ENCODE data around the gene NABP2. TPM values are rescaled to one million over a fixed set of nuclear protein-coding genes. Genes with fewer than 3 reads are reported as not detected.

NABP2 gene
- total RNA-seq, 1 donor from 2014 or later = 27.9 TPM

GRCh38 chr12:56244494-56244893, 20.4 kb downstream of the NABP2 start:
- no peak for DNase-seq (ENCODE audit: low spot score)
- Histone ChIP-seq H3F3A (ENCODE audit: low read depth) (no peaks in the 10 kb centered on the region), H3K4me3 (no peak overlapping the region), H3K9me3 (ENCODE audit: low read depth) (no peaks in the 10 kb centered on the region), H2AFZ (replicated peaks) (no peak overlapping the region), H3K79me2 (ENCODE audit: low read depth) (no peaks in the 10 kb centered on the region), H3K27me3 (no peaks in the 10 kb centered on the region), H3K27ac (no peak overlapping the region), H3K9ac (no peak overlapping the region), H3K4me2 (no peak overlapping the region), H3K4me1 (no peaks in the 10 kb centered on the region), H3K36me3 (peaks cover 3% of the 10 kb centered on the region), H4K20me1 (ENCODE audit: low read depth) (no peaks in the 10 kb centered on the region)
- Mint-ChIP-seq H3K27me3 (ENCODE audit: insufficient read depth, low read depth) (peaks cover 2% of the 10 kb centered on the region), H3K4me1 (peaks cover 8% of the 10 kb centered on the region), H3K4me3 (peak overlapping the region; percentile 27), H3K9me3 (no peaks in the 10 kb centered on the region), H3K27ac (no peak overlapping the region), H3K36me3 (peaks cover 40% of the 10 kb centered on the region)
- TF ChIP-seq EZH2phosphoT487 (IDR thresholded peaks at IDR 0.05) (no peak), CTCF (IDR thresholded peaks at IDR 0.05) (no peak), EZH2 (IDR thresholded peaks at IDR 0.05) (no peak)

GRCh38 chr12:56247923-56248322, 23.8 kb downstream of the NABP2 start:
- Histone ChIP-seq H3K9ac (no peak overlapping the region), H3F3A (ENCODE audit: low read depth) (no peaks in the 10 kb centered on the region), H3K27me3 (no peaks in the 10 kb centered on the region), H3K79me2 (ENCODE audit: low read depth) (no peaks in the 10 kb centered on the region), H3K4me3 (no peak overlapping the region), H3K36me3 (no peaks in the 10 kb centered on the region), H4K20me1 (ENCODE audit: low read depth) (no peaks in the 10 kb centered on the region), H3K9me3 (ENCODE audit: low read depth) (no peaks in the 10 kb centered on the region), H3K4me2 (no peak overlapping the region), H3K4me1 (no peaks in the 10 kb centered on the region), H3K27ac (no peak overlapping the region), H2AFZ (replicated peaks) (no peak overlapping the region)
- Mint-ChIP-seq H3K4me3 (no peak overlapping the region), H3K27me3 (ENCODE audit: insufficient read depth, low read depth) (peaks cover 3% of the 10 kb centered on the region), H3K27ac (no peak overlapping the region), H3K4me1 (no peaks in the 10 kb centered on the region), H3K36me3 (peaks cover 30% of the 10 kb centered on the region), H3K9me3 (no peaks in the 10 kb centered on the region)
- no peak for TF ChIP-seq CTCF (IDR thresholded peaks at IDR 0.05)
- no peak for TF ChIP-seq EZH2phosphoT487 (IDR thresholded peaks at IDR 0.05)
- TF ChIP-seq EZH2 (IDR thresholded peaks at IDR 0.05) = no peak
- no peak for DNase-seq (ENCODE audit: low spot score)

- H3F3A ChIP-seq (ENCODE audit: low read depth) = no peaks in the 10 kb centered on the region
- peak overlapping the region; percentile 12 for H3K4me3 Mint-ChIP-seq
- H3K27ac Mint-ChIP-seq = no peak overlapping the region
- H2AFZ ChIP-seq (replicated peaks) = no peak overlapping the region
- H3K9me3 Mint-ChIP-seq = no peaks in the 10 kb centered on the region
- H3K4me3 ChIP-seq = no peak overlapping the region
- H4K20me1 ChIP-seq (ENCODE audit: low read depth) = no peaks in the 10 kb centered on the region
- H3K27me3 ChIP-seq = no peaks in the 10 kb centered on the region
- no peaks in the 10 kb centered on the region for H3K4me1 Mint-ChIP-seq
- no peak overlapping the region for H3K9ac ChIP-seq
- peaks cover 36% of the 10 kb centered on the region for H3K36me3 Mint-ChIP-seq
- no peak overlapping the region for H3K27ac ChIP-seq
- no peaks in the 10 kb centered on the region for H3K4me1 ChIP-seq
- no peaks in the 10 kb centered on the region for H3K36me3 ChIP-seq
- no peaks in the 10 kb centered on the region for H3K9me3 ChIP-seq (ENCODE audit: low read depth)
- H3K4me2 ChIP-seq = no peak overlapping the region
- peaks cover 5% of the 10 kb centered on the region for H3K27me3 Mint-ChIP-seq (ENCODE audit: insufficient read depth, low read depth)
- H3K79me2 ChIP-seq (ENCODE audit: low read depth) = no peaks in the 10 kb centered on the region
- no peak for DNase-seq (ENCODE audit: low spot score)
- TF ChIP-seq EZH2phosphoT487 (IDR thresholded peaks at IDR 0.05) (no peak), CTCF (IDR thresholded peaks at IDR 0.05) (no peak), EZH2 (IDR thresholded peaks at IDR 0.05) (no peak)
These were observed 24.6 kb downstream of the NABP2 start for GRCh38 chr12:56248711-56249110.
